IPS-15b (cell line): Measurements from ENCODE around the gene NOX3.
"Not testable (repeated sequence)": the region's sequence is repeated elsewhere in the genome, so short reads cannot be mapped to it uniquely, and the experiment has no call there.

Experiments used
- H3K27me3 ChIP-seq: one replicate; pipeline ENCODE4 v1.6.1; 2013; ENCODE audit warnings: low read length; ENCODE audit not compliant: control insufficient read depth, insufficient read depth
- H3K36me3 ChIP-seq: one replicate; pipeline ENCODE4 v1.6.1; 2013; ENCODE audit warnings: low read length; ENCODE audit not compliant: control insufficient read depth, insufficient read depth
- H3K4me1 ChIP-seq: one replicate; pipeline ENCODE4 v1.6.1; 2013; ENCODE audit warnings: mild to moderate bottlenecking, low read length; ENCODE audit not compliant: control insufficient read depth, insufficient read depth
- H3K4me3 ChIP-seq: one replicate; pipeline ENCODE4 v1.5.1; 2013; ENCODE audit warnings: low read depth, low read length
- H3K9ac ChIP-seq: one replicate; pipeline ENCODE4 v1.6.1; 2013; ENCODE audit warnings: low read depth, mild to moderate bottlenecking, low read length
- H3K9me3 ChIP-seq: one replicate; pipeline ENCODE4 v1.6.1; 2013; ENCODE audit warnings: mild to moderate bottlenecking, low read length; ENCODE audit not compliant: control insufficient read depth, insufficient read depth

Gene NOX3

GRCh38 chr6:155373276-155373675 is 82.4 kb downstream of the NOX3 start:
- no peak overlapping the region for H3K9ac ChIP-seq
- H3K36me3 ChIP-seq, result no peaks in the 10 kb centered on the region
- no peak overlapping the region for H3K4me3 ChIP-seq
- H3K27me3 ChIP-seq, result no peaks in the 10 kb centered on the region
- H3K4me1 ChIP-seq, result no peaks in the 10 kb centered on the region
- no peaks in the 10 kb centered on the region for H3K9me3 ChIP-seq

GRCh38 chr6:155372256-155372655 is 83.4 kb downstream of the NOX3 start:
- Histone ChIP-seq H3K9ac (no peak overlapping the region), H3K9me3 (no peaks in the 10 kb centered on the region)

GRCh38 chr6:155371230-155371629 is 84.4 kb downstream of the NOX3 start:
- no peak overlapping the region for H3K4me3 ChIP-seq
- no peaks in the 10 kb centered on the region for H3K4me1 ChIP-seq
- H3K36me3 ChIP-seq, result no peaks in the 10 kb centered on the region
- no peaks in the 10 kb centered on the region for H3K27me3 ChIP-seq
- no peak overlapping the region for H3K9ac ChIP-seq
- no peaks in the 10 kb centered on the region for H3K9me3 ChIP-seq

More at GRCh38 chr6:155372256-155372655, 83.4 kb downstream of the NOX3 start:
- Histone ChIP-seq H3K4me1 (no peaks in the 10 kb centered on the region), H3K4me3 (no peak overlapping the region), H3K36me3 (no peaks in the 10 kb centered on the region), H3K27me3 (no peaks in the 10 kb centered on the region)

- H3K27me3 ChIP-seq, result no peaks in the 10 kb centered on the region
- H3K36me3 ChIP-seq, result no peaks in the 10 kb centered on the region
- H3K9ac ChIP-seq, result no peak overlapping the region
- no peaks in the 10 kb centered on the region for H3K4me1 ChIP-seq
- H3K9me3 ChIP-seq, result no peaks in the 10 kb centered on the region
- no peak overlapping the region for H3K4me3 ChIP-seq
Observed at GRCh38 chr6:155366325-155366724, 89.3 kb downstream of the NOX3 start.

GRCh38 chr6:155364844-155365437 is 90.7 kb downstream of the NOX3 start:
- H3K36me3 ChIP-seq, result no peaks in the 10 kb centered on the region
- H3K4me1 ChIP-seq, result no peaks in the 10 kb centered on the region
- no peaks in the 10 kb centered on the region for H3K9me3 ChIP-seq

GRCh38 chr6:155364021-155364420 is 91.6 kb downstream of the NOX3 start:
- H3K9ac ChIP-seq, result not testable (repeated sequence)

More at GRCh38 chr6:155364844-155365437, 90.7 kb downstream of the NOX3 start:
- no peaks in the 10 kb centered on the region for H3K27me3 ChIP-seq
- H3K4me3 ChIP-seq, result no peak overlapping the region
- no peak overlapping the region for H3K9ac ChIP-seq

GRCh38 chr6:155362968-155363632 is 92.5 kb downstream of the NOX3 start:
- H3K9ac ChIP-seq, H3K4me3 ChIP-seq: not testable (repeated sequence)

More at GRCh38 chr6:155364021-155364420, 91.6 kb downstream of the NOX3 start:
- not testable (repeated sequence) for H3K4me1 ChIP-seq, H3K9me3 ChIP-seq, H3K4me3 ChIP-seq, H3K36me3 ChIP-seq, H3K27me3 ChIP-seq

GRCh38 chr6:155354167-155354566 is 101.5 kb downstream of the NOX3 start:
- H3K27me3 ChIP-seq, result no peaks in the 10 kb centered on the region
- no peaks in the 10 kb centered on the region for H3K4me1 ChIP-seq
- H3K9ac ChIP-seq, result no peak overlapping the region
- no peaks in the 10 kb centered on the region for H3K36me3 ChIP-seq
- H3K4me3 ChIP-seq, result no peak overlapping the region
- no peaks in the 10 kb centered on the region for H3K9me3 ChIP-seq

More at GRCh38 chr6:155362968-155363632, 92.5 kb downstream of the NOX3 start:
- not testable (repeated sequence) for H3K36me3 ChIP-seq, H3K4me1 ChIP-seq, H3K9me3 ChIP-seq, H3K27me3 ChIP-seq

GRCh38 chr6:155352811-155353210 is 102.8 kb downstream of the NOX3 start:
- Histone ChIP-seq H3K36me3 (no peaks in the 10 kb centered on the region), H3K27me3 (no peaks in the 10 kb centered on the region), H3K4me1 (no peaks in the 10 kb centered on the region), H3K4me3 (no peak overlapping the region), H3K9me3 (no peaks in the 10 kb centered on the region), H3K9ac (no peak overlapping the region)

- Histone ChIP-seq H3K4me3 (no peak overlapping the region), H3K36me3 (no peaks in the 10 kb centered on the region), H3K4me1 (no peaks in the 10 kb centered on the region)
Observed at GRCh38 chr6:155352130-155352420, 103.6 kb downstream of the NOX3 start.

GRCh38 chr6:155351273-155352129 is 104.1 kb downstream of the NOX3 start:
- no peaks in the 10 kb centered on the region for H3K9me3 ChIP-seq
- no peaks in the 10 kb centered on the region for H3K36me3 ChIP-seq
- H3K4me1 ChIP-seq, result no peaks in the 10 kb centered on the region
- H3K9ac ChIP-seq, result no peak overlapping the region
- no peaks in the 10 kb centered on the region for H3K27me3 ChIP-seq
- no peak overlapping the region for H3K4me3 ChIP-seq

More at GRCh38 chr6:155352130-155352420, 103.6 kb downstream of the NOX3 start:
- Histone ChIP-seq H3K9ac (no peak overlapping the region), H3K27me3 (no peaks in the 10 kb centered on the region), H3K9me3 (no peaks in the 10 kb centered on the region)

- Histone ChIP-seq H3K36me3 (no peaks in the 10 kb centered on the region), H3K4me3 (no peak overlapping the region), H3K4me1 (no peaks in the 10 kb centered on the region), H3K9me3 (no peaks in the 10 kb centered on the region), H3K27me3 (no peaks in the 10 kb centered on the region), H3K9ac (no peak overlapping the region)
Observed at GRCh38 chr6:155349956-155350355, 105.7 kb downstream of the NOX3 start.
